K562 (cell line): ENCODE measurements around the gene PYM1. TPM values are rescaled to one million over a fixed set of nuclear protein-coding genes. Genes with fewer than 3 reads are reported as not detected.
A peak's percentile ranks its signal among the peaks of the same experiment; 100 is the strongest.

Source experiments
- ATAC-seq: fragments of 200-7000 bp; cut with Tn5 transposase; 3 replicates; pipeline ENCODE4 v1.9.1; 2020; ENCODE audit warnings: moderate library complexity
- BruUV-seq: library from RNA; stranded (reverse); fragments of 400-500 nt; replicated peaks from 2 replicates; lab custom pipeline; 2021; lab: Mats Ljungman, UMichigan
- CTCF ChIA-PET: fragments of 300-600 bp; formaldehyde crosslinking; extraction: SDS; loops from one replicate; lab custom pipeline; 2021; ENCODE audit warnings: low intra/inter-chr PET ratio; lab: Yijun Ruan, JAX
- POLR2A ChIA-PET: fragments of 300-600, 350-650 bp; sonication (Branson Sonifier 250); formaldehyde crosslinking; extraction: SDS; loops from one replicate; lab custom pipeline; 2021; ENCODE audit warnings: antibody characterized with exemption, inconsistent platforms; lab: Yijun Ruan, JAX
- DNase-seq, 4 experiments: peaks; one replicate each; pipeline versions ENCODE4 v3.0.0 to v3.0.0-alpha.2; 2011 to 2018; ENCODE audit warnings: low spot score in 3 of 4, mixed read lengths in 3 of 4; ENCODE audit errors: extremely low read depth in 1 of 4
- FAIRE-seq: peaks from 2 replicates; lab custom pipeline; 2011; peaks lifted over from hg19 to GRCh38; lab: Jason Lieb, UNC
- H2AFZ ChIP-seq: 2 replicates; pipeline ENCODE4 v1.6.0; 2011; ENCODE audit warnings: low read depth, low read length, control low read depth, inconsistent platforms
- H3K27ac ChIP-seq: fragments of 200-600 bp; 3 replicates; pipeline ENCODE4 v1.8.0; 2011; ENCODE audit warnings: low read depth, mild to moderate bottlenecking, control low read depth, inconsistent platforms, low read length, moderate library complexity, mixed read lengths; ENCODE audit errors: extremely low read depth
- H3K27me3 ChIP-seq, 2 experiments: fragments of 300-600 bp in 1 of 2; 2 replicates in 1 of 2; 3 replicates in 1 of 2; pipeline versions ENCODE4 v1.6.0 to v1.8.0; 2011; ENCODE audit warnings: inconsistent platforms in 2 of 2, low read length in 2 of 2, mild to moderate bottlenecking in 1 of 2, mixed read lengths in 1 of 2, moderate library complexity in 1 of 2; ENCODE audit not compliant: control insufficient read depth in 2 of 2, insufficient read depth in 2 of 2
- H3K36me3 ChIP-seq: fragments of 300-600 bp; 3 replicates; pipeline ENCODE4 v1.8.0; 2011; ENCODE audit warnings: mild to moderate bottlenecking, low read length, inconsistent platforms; ENCODE audit not compliant: control insufficient read depth, insufficient read depth
- H3K4me1 ChIP-seq, 2 experiments: fragments of 200-600 bp in 1 of 2; replicated peaks in 1 of 2; 2 replicates in 1 of 2; 3 replicates in 1 of 2; pipeline versions ENCODE4 v1.5.1 to v1.8.0; 2011; ENCODE audit warnings: inconsistent platforms in 2 of 2, low read length in 2 of 2, mild to moderate bottlenecking in 1 of 2, mixed read lengths in 1 of 2, moderate library complexity in 1 of 2; ENCODE audit not compliant: control insufficient read depth in 2 of 2, insufficient read depth in 2 of 2
- H3K4me2 ChIP-seq: 2 replicates; pipeline ENCODE4 v1.6.1; 2011; ENCODE audit warnings: low read length, control low read depth, inconsistent platforms, mixed read lengths; ENCODE audit not compliant: insufficient read depth
- H3K4me3 ChIP-seq: fragments of 200-600 bp; sonication (generic), shearing (Covaris generic); 2 replicates; pipeline ENCODE4 v1.5.1; 2016; ENCODE audit warnings: control low read depth, inconsistent platforms
- H3K79me2 ChIP-seq: fragments of 200-600 bp; 3 replicates; pipeline ENCODE4 v1.8.0; 2011; ENCODE audit warnings: low read length, inconsistent platforms; ENCODE audit not compliant: control insufficient read depth, insufficient read depth
- H3K9ac ChIP-seq, 2 experiments: 2 replicates each; pipeline versions ENCODE4 v1.6.0 to v1.6.1; 2011; ENCODE audit warnings: low read depth in 2 of 2, low read length in 2 of 2, control low read depth in 1 of 2, inconsistent platforms in 1 of 2, mild to moderate bottlenecking in 1 of 2, mixed read lengths in 1 of 2; ENCODE audit not compliant: insufficient read depth in 1 of 2
- H3K9me1 ChIP-seq: one replicate; pipeline ENCODE4 v1.6.0; 2011; ENCODE audit warnings: inconsistent platforms, mild to moderate bottlenecking, low read length, moderate library complexity; ENCODE audit not compliant: control insufficient read depth, insufficient read depth
- H3K9me3 ChIP-seq: replicated peaks from 2 replicates; pipeline ENCODE4 v1.5.1; 2011; ENCODE audit warnings: low read depth, low read length, inconsistent platforms; ENCODE audit not compliant: control insufficient read depth, insufficient read depth
- H4K20me1 ChIP-seq: replicated peaks from 2 replicates; pipeline ENCODE4 v1.6.1; 2011; ENCODE audit warnings: low read length, inconsistent platforms, mixed read lengths; ENCODE audit not compliant: control insufficient read depth, insufficient read depth
- C11orf30 ChIP-seq: fragments of 450-650 bp; IDR thresholded peaks from 2 replicates; pipeline ENCODE4 v1.6.1; 2016; ENCODE audit warnings: low read depth, mild to moderate bottlenecking
- CBX2 ChIP-seq: fragments of 200-600 bp; sonication (generic); IDR thresholded peaks from one replicate; pipeline ENCODE4 v1.6.1; 2012; ENCODE audit warnings: mild to moderate bottlenecking, low read length, inconsistent platforms; ENCODE audit not compliant: insufficient read depth, poor library complexity, severe bottlenecking
- ESRRB ChIP-seq: fragments of 250-450 bp; sonication (Bioruptor Pico); IDR thresholded peaks from 2 replicates; pipeline ENCODE4 v1.5.0; 2020; ENCODE audit warnings: mild to moderate bottlenecking, moderate library complexity, borderline replicate concordance
- HMG20B ChIP-seq: fragments of 250-450 bp; sonication (Bioruptor Pico); IDR thresholded peaks from 2 replicates; pipeline ENCODE4 v1.5.0; 2021; ENCODE audit warnings: mild to moderate bottlenecking
- JUND ChIP-seq, 2 experiments: IDR thresholded peaks; 2 replicates in 1 of 2; 3 replicates in 1 of 2; pipeline ENCODE4 v1.6.1; 2011; ENCODE audit warnings: borderline replicate concordance in 2 of 2, low read depth in 2 of 2, low read length in 2 of 2, improper control_type of control experiment in 1 of 2, missing biosample characterization in 1 of 2, missing genetic modification characterization in 1 of 2, missing genetic modification reagents in 1 of 2
- KLF10 ChIP-seq: fragments of 250-450 bp; sonication (Bioruptor Pico); IDR thresholded peaks from 2 replicates; pipeline ENCODE4 v1.6.1; 2021; ENCODE audit warnings: matching md5 sums
- MAFF ChIP-seq: IDR thresholded peaks from 2 replicates; pipeline ENCODE4 v1.6.1; 2012; ENCODE audit warnings: low read length, improper control_type of control experiment
- NBN ChIP-seq: fragments of 450-650 bp; IDR thresholded peaks from 2 replicates; pipeline ENCODE4 v1.6.1; 2016; ENCODE audit warnings: low read depth, mild to moderate bottlenecking
- TAF1 ChIP-seq: IDR thresholded peaks from 2 replicates; pipeline ENCODE4 v1.6.1; 2011; ENCODE audit warnings: mild to moderate bottlenecking, low read length, moderate library complexity; ENCODE audit not compliant: insufficient read depth, control insufficient read depth, severe bottlenecking; ENCODE audit errors: extremely low read depth
- TAF7 ChIP-seq: fragments of 450-650 bp; IDR thresholded peaks from 2 replicates; pipeline ENCODE4 v1.6.1; 2016; ENCODE audit warnings: missing genetic modification characterization, missing compliant biosample characterization
- ZNF3 ChIP-seq: fragments of 250-450 bp; sonication (Bioruptor Pico); IDR thresholded peaks from 2 replicates; pipeline ENCODE4 v1.5.0; 2021; ENCODE audit warnings: mild to moderate bottlenecking, moderate library complexity
- ZNF316 ChIP-seq: fragments of 450-650 bp; IDR thresholded peaks from 2 replicates; pipeline ENCODE4 v1.6.1; 2016
- ZNF583 ChIP-seq: fragments of 250-450 bp; sonication (Bioruptor Pico); IDR thresholded peaks from 2 replicates; pipeline ENCODE4 v1.4.0; 2020
- WGBS: fragments of 100-300 bp; shearing (Covaris generic); methylation state at CpG from one replicate; pipeline ENCODE4 v1.1.6; 2016; ENCODE audit warnings: low coverage, mixed read lengths; ENCODE audit not compliant: insufficient coverage; ENCODE audit errors: missing lambda C conversion rate; 5-methylcytosine and 5-hydroxymethylcytosine counted together
- in situ Hi-C: fragments of 300-500 bp; cut with MboI; formaldehyde crosslinking; loops from 4 replicates; pipeline ENCODE4 v1.15.0; 2018; ENCODE audit warnings: inconsistent platforms, mixed read lengths
- intact Hi-C: fragments of 100-400 bp; cut with micrococcal nuclease; formaldehyde crosslinking; loops from 2 replicates; pipeline ENCODE4 v1.14.2; 2022
- polyA plus RNA-seq, 8 experiments: library from polyadenylated mRNA; depleted of rRNA in 4 of 8; stranded (reverse) in 5 of 8; unstranded in 3 of 8; fragments of >200 nt; fragmentation: Nextera tagmentation in 2 of 8; fragmentation: Illumina TruSeq in 1 of 8; extraction: Ambion mirVana in 2 of 8; extraction: Trizol in 1 of 8; gene quantifications; 2 replicates each; pipeline versions ENCODE4 v1.2.1 to v1.2.3, GENCODE V29; 2011 to 2014; ENCODE audit warnings: inconsistent platforms in 1 of 8, missing spikeins in 1 of 8
- total RNA-seq, 7 experiments: library from RNA; depleted of rRNA in 6 of 7; stranded (reverse); fragments of >200 nt in 6 of 7; fragmentation: Illumina TruSeq in 2 of 7; extraction: Trizol in 2 of 7; gene quantifications; 2 replicates each; pipeline versions ENCODE4 v1.2.1 to v1.2.3, GENCODE V29; 2011 to 2021; ENCODE audit warnings: low replicate concordance in 1 of 7
- TF ChIP-seq, protein P1 (sequence below): conservative IDR thresholded peaks from 2 replicates; pipeline ENCODE4 v1.6.1; 2011; ENCODE audit warnings: low read depth, mild to moderate bottlenecking, low read length; ENCODE audit not compliant: control insufficient read depth
- TF ChIP-seq, protein P2 (sequence below): fragments of 450-650 bp; IDR thresholded peaks from 2 replicates; pipeline ENCODE4 v1.6.1; 2017; ENCODE audit warnings: mild to moderate bottlenecking, moderate library complexity

PYM1 gene
- total and polyA plus RNA-seq, 9 of the 15 experiments (the other 6 are each of a cell fraction or from before 2014, with no cell fraction given) = 29.0 to 51.3 (median 34.1) TPM

DNA sequence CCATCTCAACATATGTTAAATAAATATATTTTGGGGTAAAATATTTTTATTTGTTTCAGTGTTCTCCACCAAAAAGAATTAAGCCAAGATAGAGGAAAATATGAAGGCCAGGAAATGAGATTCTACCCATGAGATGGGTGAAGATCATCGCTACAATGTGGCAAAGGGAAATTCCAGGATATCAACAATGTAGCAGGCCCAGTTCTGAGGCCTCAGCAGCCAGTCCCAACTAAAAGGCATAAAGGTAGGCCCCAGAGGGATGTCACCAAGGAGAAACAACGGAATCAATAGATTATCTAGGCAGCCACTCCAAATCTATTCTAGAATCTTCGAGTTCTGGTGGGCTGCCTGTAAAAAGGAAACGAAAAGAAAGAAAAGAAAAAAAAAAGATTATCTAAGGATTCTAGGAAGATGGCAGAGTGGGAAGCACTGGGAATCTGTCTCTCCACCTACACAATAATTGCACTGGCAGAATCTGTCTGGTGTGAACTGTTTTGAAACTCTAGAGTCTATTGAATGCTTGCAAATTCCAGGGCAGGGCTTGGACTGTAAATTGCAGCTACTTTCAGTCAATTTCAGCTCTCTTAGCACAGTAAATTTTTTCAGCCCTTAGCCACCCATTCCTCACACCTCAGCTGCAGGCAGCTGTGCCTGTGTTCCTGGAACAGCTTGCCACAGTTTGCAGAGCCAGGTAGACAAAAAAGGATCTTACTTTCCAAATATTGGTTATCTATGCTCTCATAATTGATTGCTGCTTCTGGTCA is 51.8 kb downstream of the PYM1 start (continued):
- TF ChIP-seq JUND (IDR thresholded peaks at IDR 0.05; ENCODE audit: borderline replicate concordance, low read depth, low read length) (no peak), JUND (tag; IDR thresholded peaks at IDR 0.05; ENCODE audit: borderline replicate concordance, low read depth, low read length) (no peak), CBX2 (no peak)

DNA sequence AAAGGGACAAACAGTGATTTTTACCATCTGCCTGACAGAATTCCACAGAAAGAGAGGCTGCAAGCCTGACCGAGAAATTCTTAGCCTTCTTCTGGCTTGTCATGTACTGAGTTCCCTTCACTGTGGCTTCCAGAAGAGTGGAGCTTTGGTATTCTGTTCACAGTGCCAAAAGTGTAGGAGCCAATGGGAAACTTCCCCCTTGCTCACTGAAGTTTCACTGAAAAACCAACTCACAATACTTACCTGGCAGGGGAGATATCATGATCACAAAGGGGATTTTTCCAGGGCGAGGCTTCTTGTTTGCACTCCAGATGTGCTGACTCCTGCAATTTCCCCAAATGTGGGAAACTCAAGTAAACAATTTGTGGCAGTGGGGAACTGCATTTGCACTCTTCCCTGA is 53.3 kb downstream of the PYM1 start:
- ATAC-seq = no peak
- H3K9me3 ChIP-seq = no peaks in the 10 kb centered on the region; the same call in 1 of the 2 replicates
- POLR2A ChIA-PET = interaction anchor here (0.6 kb wide), 1 partner anchor 45 kb away, joined by 5 read pairs; the partner anchor contains the start of gene DNAJC14
- TF ChIP-seq, protein P1, sequence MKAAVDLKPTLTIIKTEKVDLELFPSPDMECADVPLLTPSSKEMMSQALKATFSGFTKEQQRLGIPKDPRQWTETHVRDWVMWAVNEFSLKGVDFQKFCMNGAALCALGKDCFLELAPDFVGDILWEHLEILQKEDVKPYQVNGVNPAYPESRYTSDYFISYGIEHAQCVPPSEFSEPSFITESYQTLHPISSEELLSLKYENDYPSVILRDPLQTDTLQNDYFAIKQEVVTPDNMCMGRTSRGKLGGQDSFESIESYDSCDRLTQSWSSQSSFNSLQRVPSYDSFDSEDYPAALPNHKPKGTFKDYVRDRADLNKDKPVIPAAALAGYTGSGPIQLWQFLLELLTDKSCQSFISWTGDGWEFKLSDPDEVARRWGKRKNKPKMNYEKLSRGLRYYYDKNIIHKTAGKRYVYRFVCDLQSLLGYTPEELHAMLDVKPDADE = no peak
- no peak for TF ChIP-seq ZNF3 (CRISPR knock-in tag)
- TF ChIP-seq ESRRB = no peak
- no peak for TF ChIP-seq NBN
- no peak for TF ChIP-seq KLF10 (CRISPR knock-in tag)
- TF ChIP-seq, protein P2, sequence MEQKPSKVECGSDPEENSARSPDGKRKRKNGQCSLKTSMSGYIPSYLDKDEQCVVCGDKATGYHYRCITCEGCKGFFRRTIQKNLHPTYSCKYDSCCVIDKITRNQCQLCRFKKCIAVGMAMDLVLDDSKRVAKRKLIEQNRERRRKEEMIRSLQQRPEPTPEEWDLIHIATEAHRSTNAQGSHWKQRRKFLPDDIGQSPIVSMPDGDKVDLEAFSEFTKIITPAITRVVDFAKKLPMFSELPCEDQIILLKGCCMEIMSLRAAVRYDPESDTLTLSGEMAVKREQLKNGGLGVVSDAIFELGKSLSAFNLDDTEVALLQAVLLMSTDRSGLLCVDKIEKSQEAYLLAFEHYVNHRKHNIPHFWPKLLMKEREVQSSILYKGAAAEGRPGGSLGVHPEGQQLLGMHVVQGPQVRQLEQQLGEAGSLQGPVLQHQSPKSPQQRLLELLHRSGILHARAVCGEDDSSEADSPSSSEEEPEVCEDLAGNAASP = no peak
- peak; percentile 50 for TF ChIP-seq MAFF
- peak; percentile 46; the same call in 1 of the 2 replicates for TF ChIP-seq ZNF316
- peak; percentile 61; the same call in 1 of the 2 replicates for TF ChIP-seq C11orf30
- no peak for TF ChIP-seq HMG20B (CRISPR knock-in tag)
- TF ChIP-seq TAF1 = no peak
- TF ChIP-seq TAF7 (tag) = no peak
- no peak for TF ChIP-seq ZNF583 (CRISPR knock-in tag)
- TF ChIP-seq, all 486 proteins: peak for 3
- no TSS peak for BruUV-seq
- H3K27me3 ChIP-seq = no peaks in the 10 kb centered on the region
- no peak overlapping the region for H3K4me2 ChIP-seq
- H3K9me1 ChIP-seq = no peaks in the 10 kb centered on the region
- no peak overlapping the region for H3K27ac ChIP-seq
- 5% methylated on average over 2 of the region's 2 CpGs for WGBS
- FAIRE-seq (no peak), DNase-seq (no peak)
- intact Hi-C loops = no loop called here
- CTCF ChIA-PET = no interaction called here
- in situ Hi-C loops = no loop called here
- no peaks in the 10 kb centered on the region for H4K20me1 ChIP-seq
- no peak overlapping the region for H3K9ac ChIP-seq
- peak overlapping the region; percentile 26; the same call in 1 of the 2 replicates for H2AFZ ChIP-seq
- H3K4me3 ChIP-seq = no peak overlapping the region
- H3K4me1 ChIP-seq = no peaks in the 10 kb centered on the region; a peak in 2 of 5 replicates
- H3K36me3 ChIP-seq = no peaks in the 10 kb centered on the region
- H3K79me2 ChIP-seq = no peaks in the 10 kb centered on the region
